OCI-LY7 (cell line): ENCODE results near the gene GSTK1.

Experiments
- EZH2phosphoT487 ChIP-seq: fragments of 200-600 bp; sonication (generic); IDR thresholded peaks from 2 replicates; pipeline ENCODE4 v1.6.1; 2018; ENCODE audit warnings: low read depth, borderline replicate concordance, mild to moderate bottlenecking, mixed run types, antibody characterized with exemption, low read length, moderate library complexity, mixed read lengths
- TF ChIP-seq, protein P1 (sequence below): fragments of 200-600 bp; sonication (generic); conservative IDR thresholded peaks from 2 replicates; pipeline ENCODE4 v1.5.1; 2014; ENCODE audit warnings: mild to moderate bottlenecking, antibody characterized with exemption, low read length, moderate library complexity, mixed read lengths

DNA sequence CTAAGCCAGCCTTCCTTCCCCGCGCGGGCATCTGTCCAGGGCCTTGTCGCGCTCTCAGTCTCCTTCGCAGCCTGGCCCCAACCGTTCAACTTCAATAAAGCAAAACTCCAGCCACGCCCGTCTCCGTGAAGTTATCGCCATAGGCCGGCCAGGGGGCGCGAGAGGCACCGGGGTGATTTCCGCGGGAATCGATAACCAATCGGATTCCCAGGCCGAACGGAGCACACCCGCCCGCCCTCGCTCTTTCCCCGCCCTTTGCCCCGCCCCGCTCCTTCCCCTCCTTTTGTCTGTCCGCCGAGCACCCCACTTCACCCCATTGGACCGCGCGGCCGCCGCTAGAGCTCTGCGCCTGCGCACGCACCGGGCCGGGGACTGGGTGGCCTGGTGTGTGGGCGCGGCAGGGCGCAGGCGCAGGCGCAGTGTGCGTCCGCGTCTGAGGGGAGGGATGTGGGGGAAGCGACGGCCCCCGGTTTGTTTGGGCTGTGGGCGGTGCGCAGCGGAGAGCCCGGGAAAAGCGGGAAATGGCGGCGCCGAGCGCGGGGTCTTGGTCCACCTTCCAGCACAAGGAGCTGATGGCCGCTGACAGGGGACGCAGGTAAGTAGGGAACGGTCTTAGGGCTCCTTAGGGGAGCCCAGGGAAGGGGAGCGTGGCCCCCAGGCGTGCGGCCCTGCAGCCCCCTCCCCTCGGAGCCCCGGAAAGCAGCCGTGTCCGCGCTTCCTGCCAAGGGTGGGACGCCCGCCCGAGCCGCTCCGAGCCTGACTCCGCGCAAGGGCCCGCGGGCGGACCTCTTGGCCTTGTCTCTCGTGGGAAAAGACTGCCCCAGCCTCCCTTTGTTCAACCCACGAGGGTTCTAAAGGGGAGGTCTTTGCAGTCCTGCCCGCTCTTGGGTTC lies 24.9 kb downstream of the GSTK1 start, which contains the start of gene CASP2:
- TF ChIP-seq, protein P1, sequence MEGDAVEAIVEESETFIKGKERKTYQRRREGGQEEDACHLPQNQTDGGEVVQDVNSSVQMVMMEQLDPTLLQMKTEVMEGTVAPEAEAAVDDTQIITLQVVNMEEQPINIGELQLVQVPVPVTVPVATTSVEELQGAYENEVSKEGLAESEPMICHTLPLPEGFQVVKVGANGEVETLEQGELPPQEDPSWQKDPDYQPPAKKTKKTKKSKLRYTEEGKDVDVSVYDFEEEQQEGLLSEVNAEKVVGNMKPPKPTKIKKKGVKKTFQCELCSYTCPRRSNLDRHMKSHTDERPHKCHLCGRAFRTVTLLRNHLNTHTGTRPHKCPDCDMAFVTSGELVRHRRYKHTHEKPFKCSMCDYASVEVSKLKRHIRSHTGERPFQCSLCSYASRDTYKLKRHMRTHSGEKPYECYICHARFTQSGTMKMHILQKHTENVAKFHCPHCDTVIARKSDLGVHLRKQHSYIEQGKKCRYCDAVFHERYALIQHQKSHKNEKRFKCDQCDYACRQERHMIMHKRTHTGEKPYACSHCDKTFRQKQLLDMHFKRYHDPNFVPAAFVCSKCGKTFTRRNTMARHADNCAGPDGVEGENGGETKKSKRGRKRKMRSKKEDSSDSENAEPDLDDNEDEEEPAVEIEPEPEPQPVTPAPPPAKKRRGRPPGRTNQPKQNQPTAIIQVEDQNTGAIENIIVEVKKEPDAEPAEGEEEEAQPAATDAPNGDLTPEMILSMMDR, result 0 out of 2 replicates have a peak, but pooled peaks have one; percentile 34
- no peak for TF ChIP-seq EZH2phosphoT487
